IMR-90 (cell line): ENCODE measurements around the gene SLC30A7.

Source experiments
- BHLHE40 ChIP-seq: fragments of 150-350 bp; IDR thresholded peaks from 2 replicates; pipeline ENCODE4 v1.6.1; 2016; ENCODE audit warnings: mild to moderate bottlenecking, low read depth, low read length
- CEBPB ChIP-seq: IDR thresholded peaks from 2 replicates; pipeline ENCODE4 v1.6.1; 2012; ENCODE audit warnings: low read depth, low read length, improper control_type of control experiment
- CTCF ChIP-seq: conservative IDR thresholded peaks from 2 replicates; pipeline ENCODE4 v1.5.1; 2012; ENCODE audit warnings: mild to moderate bottlenecking, low read depth, low read length, improper control_type of control experiment
- MAFK ChIP-seq: IDR thresholded peaks from 2 replicates; pipeline ENCODE4 v1.6.1; 2012; ENCODE audit warnings: low read depth, low read length, improper control_type of control experiment
- MAZ ChIP-seq: IDR thresholded peaks from 2 replicates; pipeline ENCODE4 v1.6.1; 2012; ENCODE audit warnings: low read depth, mild to moderate bottlenecking, low read length, improper control_type of control experiment, moderate library complexity, borderline replicate concordance
- NFE2L2 ChIP-seq: fragments of 150-350 bp; IDR thresholded peaks from 2 replicates; pipeline ENCODE4 v1.6.1; 2016; ENCODE audit warnings: low read depth, mild to moderate bottlenecking, low read length
- POLR2A ChIP-seq: IDR thresholded peaks from 2 replicates; pipeline ENCODE4 v1.6.1; 2012; ENCODE audit warnings: mild to moderate bottlenecking, low read depth, low read length
- RAD21 ChIP-seq: IDR thresholded peaks from 2 replicates; pipeline ENCODE4 v1.6.1; 2012; ENCODE audit warnings: low read length, improper control_type of control experiment
- RCOR1 ChIP-seq: IDR thresholded peaks from 2 replicates; pipeline ENCODE4 v1.6.1; 2012; ENCODE audit warnings: mild to moderate bottlenecking, low read length, improper control_type of control experiment; ENCODE audit not compliant: insufficient replicate concordance
- RFX5 ChIP-seq: IDR thresholded peaks from 2 replicates; pipeline ENCODE4 v1.8.0; 2012; ENCODE audit warnings: low read depth, mild to moderate bottlenecking, low read length, moderate library complexity
- SMC3 ChIP-seq: fragments of 150-350 bp; IDR thresholded peaks from 2 replicates; pipeline ENCODE4 v1.6.1; 2016; ENCODE audit warnings: low read depth, mild to moderate bottlenecking, antibody characterized with exemption, low read length, moderate library complexity
- USF2 ChIP-seq: fragments of 150-350 bp; IDR thresholded peaks from 2 replicates; pipeline ENCODE4 v1.6.1; 2017; ENCODE audit warnings: mild to moderate bottlenecking, antibody characterized with exemption, low read length, low read depth

- TF ChIP-seq CTCF: peak; percentile 81
- peak; percentile 84 for TF ChIP-seq RAD21
- TF ChIP-seq CEBPB: no peak
- no peak for TF ChIP-seq POLR2A
- no peak for TF ChIP-seq MAFK
- TF ChIP-seq RFX5: no peak
- no peak for TF ChIP-seq MAZ
- no peak for TF ChIP-seq NFE2L2
- no peak for TF ChIP-seq USF2
- TF ChIP-seq BHLHE40: no peak
- no peak for TF ChIP-seq RCOR1
- peak; percentile 81 for TF ChIP-seq SMC3
These were observed 27.4 kb upstream of the SLC30A7 start for GRCh38 chr1:100868364-100868995.
